H9 (cell line): ENCODE data around the gene C16orf95. TPM values are rescaled to one million over a fixed set of nuclear protein-coding genes. Genes with fewer than 3 reads are reported as not detected.
A peak's percentile ranks its signal among the peaks of the same experiment; 100 is the strongest.

ENCODE experiments used
- DNase-seq: peaks from one replicate; pipeline ENCODE4 v3.0.0-alpha.2; 2017
- H2AFZ ChIP-seq: one replicate; pipeline ENCODE4 v1.6.1; 2013; ENCODE audit warnings: mild to moderate bottlenecking, low read length, control low read depth, moderate library complexity
- H2AK5ac ChIP-seq: 2 replicates; pipeline ENCODE4 v1.6.1; 2013; ENCODE audit warnings: low read length, control low read depth, mixed read lengths; ENCODE audit not compliant: insufficient read length
- H2BK120ac ChIP-seq: one replicate; pipeline ENCODE4 v1.6.1; 2013; ENCODE audit warnings: low read depth, mild to moderate bottlenecking, low read length, control low read depth, inconsistent platforms; ENCODE audit not compliant: poor library complexity, severe bottlenecking
- H2BK12ac ChIP-seq: 2 replicates; pipeline ENCODE4 v1.6.1; 2013; ENCODE audit warnings: low read length, control low read depth, mixed read lengths, low read depth; ENCODE audit not compliant: insufficient read length
- H2BK15ac ChIP-seq: 2 replicates; pipeline ENCODE4 v1.6.1; 2013; ENCODE audit warnings: low read depth, low read length, control low read depth
- H2BK20ac ChIP-seq: one replicate; pipeline ENCODE4 v1.6.1; 2013; ENCODE audit warnings: low read depth, mild to moderate bottlenecking, low read length, control low read depth, inconsistent platforms; ENCODE audit not compliant: poor library complexity, severe bottlenecking
- H2BK5ac ChIP-seq: 2 replicates; pipeline ENCODE4 v1.6.1; 2013; ENCODE audit warnings: low read length, control low read depth, mixed read lengths; ENCODE audit not compliant: insufficient read length
- H3K14ac ChIP-seq: 2 replicates; pipeline ENCODE4 v1.6.1; 2013; ENCODE audit warnings: low read length, control low read depth; ENCODE audit not compliant: insufficient read depth
- H3K18ac ChIP-seq: 2 replicates; pipeline ENCODE4 v1.6.1; 2013; ENCODE audit warnings: low read depth, mild to moderate bottlenecking, mixed read lengths, low read length, control low read depth; ENCODE audit not compliant: insufficient read length
- H3K23ac ChIP-seq: 2 replicates; pipeline ENCODE4 v1.6.1; 2013; ENCODE audit warnings: low read length, control low read depth, mixed read lengths, low read depth; ENCODE audit not compliant: insufficient read length
- H3K23me2 ChIP-seq: 2 replicates; pipeline ENCODE4 v1.6.1; 2013; ENCODE audit warnings: low read depth, mild to moderate bottlenecking, mixed read lengths, low read length, control low read depth; ENCODE audit not compliant: insufficient read length, poor library complexity, severe bottlenecking
- H3K27ac ChIP-seq: 2 replicates; pipeline ENCODE4 v1.5.1; 2013; ENCODE audit warnings: low read length, control low read depth, mixed read lengths, low read depth; ENCODE audit not compliant: insufficient read length
- H3K27me3 ChIP-seq: 2 replicates; pipeline ENCODE4 v1.6.1; 2013; ENCODE audit warnings: low read length, control low read depth, inconsistent platforms; ENCODE audit not compliant: insufficient read depth
- H3K4ac ChIP-seq: 2 replicates; pipeline ENCODE4 v1.6.1; 2013; ENCODE audit warnings: low read depth, mild to moderate bottlenecking, control low read depth, inconsistent platforms, low read length, moderate library complexity
- H3K4me1 ChIP-seq: 2 replicates; pipeline ENCODE4 v1.6.1; 2013; ENCODE audit warnings: low read length, control low read depth, inconsistent platforms; ENCODE audit not compliant: insufficient read depth
- H3K4me2 ChIP-seq: 2 replicates; pipeline ENCODE4 v1.6.1; 2013; ENCODE audit warnings: low read length, control low read depth, mixed read lengths; ENCODE audit not compliant: insufficient read length, insufficient read depth
- H3K56ac ChIP-seq: 2 replicates; pipeline ENCODE4 v1.6.1; 2013; ENCODE audit warnings: low read depth, mild to moderate bottlenecking, mixed read lengths, low read length, control low read depth; ENCODE audit not compliant: insufficient read length
- H3K79me1 ChIP-seq: 2 replicates; pipeline ENCODE4 v1.6.1; 2013; ENCODE audit warnings: low read depth, mild to moderate bottlenecking, moderate library complexity, low read length, control low read depth, inconsistent platforms; ENCODE audit not compliant: insufficient read depth, poor library complexity, severe bottlenecking
- H3K79me2 ChIP-seq: 2 replicates; pipeline ENCODE4 v1.6.1; 2013; ENCODE audit warnings: low read length, control low read depth, inconsistent platforms; ENCODE audit not compliant: insufficient read depth
- H3K9ac ChIP-seq: 2 replicates; pipeline ENCODE4 v1.6.1; 2013; ENCODE audit warnings: low read length, control low read depth, mixed read lengths; ENCODE audit not compliant: insufficient read length; ENCODE audit errors: extremely low read depth
- H3K9me3 ChIP-seq: one replicate; pipeline ENCODE4 v1.6.1; 2013; ENCODE audit warnings: low read depth, low read length, inconsistent platforms; ENCODE audit not compliant: control insufficient read depth
- H3T11ph ChIP-seq: one replicate; pipeline ENCODE4 v1.6.1; 2013; ENCODE audit warnings: mild to moderate bottlenecking, low read length, control low read depth, inconsistent platforms
- H4K20me1 ChIP-seq: one replicate; pipeline ENCODE4 v1.6.1; 2013; ENCODE audit not compliant: control insufficient read depth, insufficient read length, insufficient read depth
- H4K5ac ChIP-seq: 2 replicates; pipeline ENCODE4 v1.6.1; 2013; ENCODE audit warnings: low read depth, mild to moderate bottlenecking, mixed read lengths, low read length, control low read depth; ENCODE audit not compliant: insufficient read length
- H4K8ac ChIP-seq: replicated peaks from 2 replicates; pipeline ENCODE4 v1.6.1; 2013; ENCODE audit warnings: low read length, control low read depth, mixed read lengths, low read depth; ENCODE audit not compliant: insufficient read length
- H4K91ac ChIP-seq: 2 replicates; pipeline ENCODE4 v1.6.1; 2013; ENCODE audit warnings: low read depth, mild to moderate bottlenecking, moderate library complexity, mixed read lengths, low read length, control low read depth; ENCODE audit not compliant: insufficient read length
- H3K27ac Mint-ChIP-seq, 3 experiments: 2 replicates in 2 of 3; 3 replicates in 1 of 3; pipeline ENCODE4 v1.8.0; 2020 to 2021; ENCODE audit warnings: mixed read lengths in 3 of 3, mild to moderate bottlenecking in 1 of 3, moderate library complexity in 1 of 3
- H3K27me3 Mint-ChIP-seq: 2 replicates; pipeline ENCODE4 v1.8.0; 2021; ENCODE audit warnings: low read depth, mild to moderate bottlenecking, moderate library complexity, mixed read lengths
- H3K36me3 Mint-ChIP-seq, 3 experiments: 2 replicates in 2 of 3; 3 replicates in 1 of 3; pipeline ENCODE4 v1.8.0; 2020 to 2021; ENCODE audit warnings: low read depth in 3 of 3, mixed read lengths in 3 of 3; ENCODE audit not compliant: insufficient read depth in 1 of 3
- H3K4me1 Mint-ChIP-seq, 2 experiments: 2 replicates each; pipeline ENCODE4 v1.8.0; 2020; ENCODE audit warnings: mixed read lengths in 2 of 2
- H3K4me3 Mint-ChIP-seq, 2 experiments: 2 replicates in 1 of 2; 3 replicates in 1 of 2; pipeline ENCODE4 v1.8.0; 2020 to 2021; ENCODE audit warnings: mild to moderate bottlenecking in 2 of 2, mixed read lengths in 2 of 2, moderate library complexity in 1 of 2
- H3K9me3 Mint-ChIP-seq, 2 experiments: 2 replicates in 1 of 2; 3 replicates in 1 of 2; pipeline ENCODE4 v1.8.0; 2020; ENCODE audit warnings: mild to moderate bottlenecking in 2 of 2, mixed read lengths in 2 of 2, moderate library complexity in 1 of 2
- WGBS: extraction: QIAGEN DNeasy Blood & Tissue Kit; methylation state at CpG from one replicate; pipeline ENCODE4 v1.1.7; 2013; ENCODE audit warnings: missing lambda C conversion rate, low lambda C conversion rate, mixed read lengths; ENCODE audit not compliant: insufficient read length; ENCODE audit errors: extremely low coverage; 5-methylcytosine and 5-hydroxymethylcytosine counted together
- total RNA-seq: library from RNA; stranded (reverse); gene quantifications from 2 replicates; pipeline ENCODE4 v1.2.1, GENCODE V29; 2021
- TF ChIP-seq, protein P1 (sequence below): fragments of 200-600 bp; sonication (generic); conservative IDR thresholded peaks from 3 replicates; pipeline ENCODE4 v1.8.0; 2021; ENCODE audit warnings: antibody characterized with exemption, mild to moderate bottlenecking

The C16orf95 gene
- total RNA-seq, 1 experiment from 2014 or later, result 5.6 TPM

GRCh38 chr16:87335625-87336433, 18.6 kb upstream of the C16orf95 start:
- H3K14ac ChIP-seq, result no peak overlapping the region; the same call in 1 of the 2 replicates
- TF ChIP-seq, protein P1, sequence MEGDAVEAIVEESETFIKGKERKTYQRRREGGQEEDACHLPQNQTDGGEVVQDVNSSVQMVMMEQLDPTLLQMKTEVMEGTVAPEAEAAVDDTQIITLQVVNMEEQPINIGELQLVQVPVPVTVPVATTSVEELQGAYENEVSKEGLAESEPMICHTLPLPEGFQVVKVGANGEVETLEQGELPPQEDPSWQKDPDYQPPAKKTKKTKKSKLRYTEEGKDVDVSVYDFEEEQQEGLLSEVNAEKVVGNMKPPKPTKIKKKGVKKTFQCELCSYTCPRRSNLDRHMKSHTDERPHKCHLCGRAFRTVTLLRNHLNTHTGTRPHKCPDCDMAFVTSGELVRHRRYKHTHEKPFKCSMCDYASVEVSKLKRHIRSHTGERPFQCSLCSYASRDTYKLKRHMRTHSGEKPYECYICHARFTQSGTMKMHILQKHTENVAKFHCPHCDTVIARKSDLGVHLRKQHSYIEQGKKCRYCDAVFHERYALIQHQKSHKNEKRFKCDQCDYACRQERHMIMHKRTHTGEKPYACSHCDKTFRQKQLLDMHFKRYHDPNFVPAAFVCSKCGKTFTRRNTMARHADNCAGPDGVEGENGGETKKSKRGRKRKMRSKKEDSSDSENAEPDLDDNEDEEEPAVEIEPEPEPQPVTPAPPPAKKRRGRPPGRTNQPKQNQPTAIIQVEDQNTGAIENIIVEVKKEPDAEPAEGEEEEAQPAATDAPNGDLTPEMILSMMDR, result no peak
- no peak overlapping the region for H3K4ac ChIP-seq
- H4K91ac ChIP-seq, result no peak overlapping the region
- H3K23me2 ChIP-seq, result no peaks in the 10 kb centered on the region
- no peaks in the 10 kb centered on the region for H3K79me2 ChIP-seq
- H3K9me3 ChIP-seq, result no peaks in the 10 kb centered on the region
- no peak overlapping the region for H2AFZ ChIP-seq
- no peak for DNase-seq
- no peaks in the 10 kb centered on the region for H3K27me3 ChIP-seq
- no peak overlapping the region for H3K23ac ChIP-seq
- Mint-ChIP-seq H3K27ac (0 out of 7 replicates have a peak overlapping the region, but pooled peaks of 1 of the 3 experiments have one; percentile 23), H3K4me3 (no peak overlapping the region; a peak in 1 of 5 replicates), H3K9me3 (no peaks in the 10 kb centered on the region), H3K27me3 (no peaks in the 10 kb centered on the region; the same call in 1 of the 2 replicates), H3K4me1 (0 out of 4 replicates have a peak, but pooled peaks cover 0 to 3% of the 10 kb centered on the region in 2 experiments), H3K36me3 (peaks cover 16 to 29% (median 23%) of the 10 kb centered on the region in 3 experiments; a peak in 6 of 7 replicates)
- H4K5ac ChIP-seq, result no peak overlapping the region
- no CpG with 5 or more reads among the region's 19 CpGs for WGBS
- H2BK5ac ChIP-seq, result no peak overlapping the region
- no peak overlapping the region for H4K8ac ChIP-seq
- H2BK120ac ChIP-seq, result no peak overlapping the region
- H3K18ac ChIP-seq, result no peak overlapping the region
- no peak overlapping the region for H2BK12ac ChIP-seq
- no peak overlapping the region for H3T11ph ChIP-seq
- H3K4me2 ChIP-seq, result no peak overlapping the region
- H3K56ac ChIP-seq, result no peak overlapping the region
- no peaks in the 10 kb centered on the region for H3K79me1 ChIP-seq
- H2AK5ac ChIP-seq, result no peak overlapping the region
- H3K4me1 ChIP-seq, result no peaks in the 10 kb centered on the region
- no peak overlapping the region for H3K27ac ChIP-seq
- H2BK20ac ChIP-seq, result no peak overlapping the region
- no peak overlapping the region for H2BK15ac ChIP-seq
- no peaks in the 10 kb centered on the region for H4K20me1 ChIP-seq
- H3K9ac ChIP-seq, result no peak overlapping the region
